GM12878 (cell line): ENCODE results near the gene SUB1. TPM values are rescaled to one million over a fixed set of nuclear protein-coding genes. Genes with fewer than 3 reads are reported as not detected.
A peak's percentile ranks its signal among the peaks of the same experiment; 100 is the strongest.

ENCODE experiments used
- ATAC-seq: fragments of 200-7000 bp; cut with Tn5 transposase; 3 replicates; pipeline ENCODE4 v1.9.1; 2020; ENCODE audit warnings: mild to moderate bottlenecking, moderate library complexity
- BruUV-seq: library from RNA; stranded (reverse); fragments of 400-500 nt; replicated peaks from 2 replicates; lab custom pipeline; 2021; lab: Mats Ljungman, UMichigan
- CTCF ChIA-PET: fragments of 300-600 bp; sonication (Branson Sonifier 250); formaldehyde crosslinking; extraction: SDS; loops from one replicate; lab custom pipeline; 2021; ENCODE audit warnings: inconsistent platforms; lab: Yijun Ruan, JAX
- POLR2A ChIA-PET: fragments of 350-600 bp; formaldehyde crosslinking; extraction: SDS; loops from one replicate; lab custom pipeline; 2021; ENCODE audit warnings: inconsistent platforms; lab: Charles Lee
- RAD21 ChIA-PET: fragments of 300-600 bp; sonication (Branson Sonifier 250); formaldehyde crosslinking; loops from one replicate; lab custom pipeline; 2023; ENCODE audit warnings: antibody characterized with exemption; ENCODE audit not compliant: unreplicated experiment; lab: Charles Lee
- SMC1A ChIA-PET: fragments of 300-600 bp; sonication (Branson Sonifier 250); formaldehyde crosslinking; loops from one replicate; lab custom pipeline; 2023; ENCODE audit not compliant: unreplicated experiment, uncharacterized antibody; lab: Charles Lee
- DNase-seq: peaks from one replicate; pipeline ENCODE4 v3.0.0-alpha.2; 2011; ENCODE audit warnings: low read depth, low spot score
- FAIRE-seq: peaks from 3 replicates; lab custom pipeline; 2011; peaks lifted over from hg19 to GRCh38; lab: Jason Lieb, UNC
- H2AFZ ChIP-seq: 2 replicates; pipeline ENCODE4 v1.6.0; 2011; ENCODE audit warnings: low read depth, low read length, control low read depth; ENCODE audit not compliant: control insufficient read depth
- H3K27ac ChIP-seq: 2 replicates; pipeline ENCODE4 v1.5.1; 2011; ENCODE audit warnings: control low read depth; ENCODE audit not compliant: control insufficient read depth, insufficient read depth
- H3K27me3 ChIP-seq, 2 experiments: replicated peaks in 1 of 2; 2 replicates each; pipeline versions ENCODE4 v1.6.0 to v1.6.1; 2011; ENCODE audit warnings: low read length in 1 of 2; ENCODE audit not compliant: control insufficient read depth in 2 of 2, insufficient read depth in 2 of 2
- H3K36me3 ChIP-seq, 2 experiments: 2 replicates each; pipeline ENCODE4 v1.5.1; 2011; ENCODE audit warnings: low read length in 1 of 2; ENCODE audit not compliant: control insufficient read depth in 2 of 2, insufficient read depth in 2 of 2
- H3K4me1 ChIP-seq: 2 replicates; pipeline ENCODE4 v1.6.1; 2011; ENCODE audit warnings: mild to moderate bottlenecking, low read length, moderate library complexity, mixed read lengths; ENCODE audit not compliant: control insufficient read depth, insufficient read depth
- H3K4me2 ChIP-seq: 2 replicates; pipeline ENCODE4 v1.6.0; 2011; ENCODE audit warnings: control low read depth; ENCODE audit not compliant: control insufficient read depth, insufficient read depth
- H3K4me3 ChIP-seq: fragments of 200-600 bp; sonication (generic); 2 replicates; pipeline ENCODE4 v1.5.1; 2016
- H3K79me2 ChIP-seq: 2 replicates; pipeline ENCODE4 v1.6.0; 2011; ENCODE audit warnings: low read length; ENCODE audit not compliant: control insufficient read depth, insufficient read depth
- H3K9ac ChIP-seq: 2 replicates; pipeline ENCODE4 v1.8.0; 2011; ENCODE audit warnings: low read length, control low read depth, mixed read lengths; ENCODE audit not compliant: control insufficient read depth, insufficient read depth
- H3K9me3 ChIP-seq: replicated peaks from 3 replicates; pipeline ENCODE4 v1.5.1; 2011; ENCODE audit warnings: mild to moderate bottlenecking, low read length; ENCODE audit not compliant: control insufficient read depth, insufficient read depth
- H4K20me1 ChIP-seq: 2 replicates; pipeline ENCODE4 v1.6.0; 2011; ENCODE audit not compliant: control insufficient read depth, insufficient read depth
- ATF7 ChIP-seq: fragments of 450-650 bp; IDR thresholded peaks from 2 replicates; pipeline ENCODE4 v1.6.1; 2016; ENCODE audit warnings: low read depth, mild to moderate bottlenecking
- CEBPB ChIP-seq, 2 experiments: fragments of 150-350 bp in 1 of 2; IDR thresholded peaks; 2 replicates each; pipeline ENCODE4 v1.6.1; 2012 to 2014; ENCODE audit warnings: low read depth in 2 of 2, low read length in 2 of 2, borderline replicate concordance in 1 of 2, inconsistent platforms in 1 of 2
- SIX5 ChIP-seq: IDR thresholded peaks from 2 replicates; pipeline ENCODE4 v1.6.1; 2011; ENCODE audit warnings: mild to moderate bottlenecking, low read depth, low read length, moderate library complexity; ENCODE audit not compliant: severe bottlenecking
- SRF ChIP-seq, 2 experiments: IDR thresholded peaks; 2 replicates each; pipeline ENCODE4 v1.6.1; 2011; ENCODE audit warnings: low read depth in 2 of 2, low read length in 2 of 2, mild to moderate bottlenecking in 1 of 2, moderate library complexity in 1 of 2
- STAT1 ChIP-seq: fragments of 450-650 bp; conservative IDR thresholded peaks from 2 replicates; pipeline ENCODE4 v1.6.1; 2014; ENCODE audit warnings: antibody characterized with exemption, mild to moderate bottlenecking
- STAT3 ChIP-seq: IDR thresholded peaks from 2 replicates; pipeline ENCODE4 v1.6.1; 2011; ENCODE audit warnings: low read depth, low read length, improper control_type of control experiment
- TCF12 ChIP-seq: IDR thresholded peaks from 2 replicates; pipeline ENCODE4 v1.6.1; 2011; ENCODE audit warnings: low read depth, mild to moderate bottlenecking, low read length
- WRNIP1 ChIP-seq: IDR thresholded peaks from 2 replicates; pipeline ENCODE4 v1.6.1; 2011; ENCODE audit warnings: low read depth, low read length, improper control_type of control experiment, borderline replicate concordance
- ZBED1 ChIP-seq: IDR thresholded peaks from 2 replicates; pipeline ENCODE4 v1.6.1; 2016; ENCODE audit warnings: borderline replicate concordance
- ZBTB11 ChIP-seq: fragments of 450-650 bp; formaldehyde crosslinking; IDR thresholded peaks from 2 replicates; pipeline ENCODE4 v1.5.0; 2022; ENCODE audit warnings: mild to moderate bottlenecking, missing genetic modification characterization
- ZNF217 ChIP-seq: fragments of 450-650 bp; IDR thresholded peaks from 2 replicates; pipeline ENCODE4 v1.6.1; 2017; ENCODE audit warnings: antibody characterized with exemption, mild to moderate bottlenecking
- WGBS: methylation state at CpG from one replicate; pipeline ENCODE4 v1.1.6; 2016; ENCODE audit warnings: low lambda C conversion rate; ENCODE audit not compliant: insufficient replicate concordance, insufficient coverage; ENCODE audit errors: missing lambda C conversion rate; 5-methylcytosine and 5-hydroxymethylcytosine counted together
- in situ Hi-C: fragments of 300-500 bp; cut with MboI; formaldehyde crosslinking; loops from 9 replicates; pipeline ENCODE4 v1.14.3; 2018; ENCODE audit warnings: mixed read lengths
- intact Hi-C: fragments of 100-400 bp; cut with micrococcal nuclease; formaldehyde crosslinking; loops from one replicate; pipeline ENCODE4 v1.14.2; 2022; ENCODE audit not compliant: unreplicated experiment
- polyA plus RNA-seq, 11 experiments: library from polyadenylated mRNA; depleted of rRNA in 4 of 11; unstranded in 6 of 11; stranded (reverse) in 5 of 11; fragments of >200 nt; fragmentation: Nextera tagmentation in 4 of 11; fragmentation: Illumina TruSeq in 1 of 11; extraction: Ambion mirVana in 4 of 11; extraction: Trizol in 1 of 11; gene quantifications; 1 replicate in 1 of 11; 2 replicates in 10 of 11; pipeline versions ENCODE4 v1.2.1 to v1.2.3, GENCODE V29; 2011 to 2016; ENCODE audit warnings: inconsistent platforms in 2 of 11, missing spikeins in 2 of 11, low read depth in 1 of 11
- total RNA-seq, 4 experiments: library from RNA; depleted of rRNA in 3 of 4; stranded (reverse); fragments of >200 nt in 3 of 4; fragmentation: Illumina TruSeq in 1 of 4; extraction: Trizol in 1 of 4; gene quantifications; 2 replicates each; pipeline versions ENCODE4 v1.2.1 to v1.2.3, GENCODE V29; 2013 to 2021

Gene SUB1
- total and polyA plus RNA-seq, 10 of the 15 experiments (the other 5 are each of a cell fraction or from before 2014, with no cell fraction given): 468 to 2,785 (median 1,145) TPM

DNA sequence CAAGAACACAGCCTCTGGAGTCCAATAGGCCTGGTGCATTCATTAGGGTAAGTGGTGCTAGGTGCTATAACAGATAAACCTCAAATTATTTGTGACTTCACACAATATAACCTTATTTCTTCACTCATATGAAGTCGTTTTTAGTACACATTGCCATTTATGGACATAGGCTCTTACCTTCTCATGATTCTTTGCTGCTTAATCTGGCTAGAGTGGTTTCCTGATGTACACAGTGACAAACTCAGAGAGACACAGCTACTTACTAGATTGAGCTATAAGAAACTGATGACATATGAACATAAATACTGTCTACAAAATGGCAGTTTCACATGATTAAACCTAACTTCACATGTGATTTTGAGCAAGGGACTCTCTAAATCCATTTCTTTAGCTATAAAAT is 14.2 kb upstream of the SUB1 start:
- WGBS: 21% methylated on average over 1 of the region's 1 CpG
- ChIA-PET POLR2A (interaction anchor here (1.0 to 5.8 kb wide), 6 partner anchors 13 to 39 kb away, joined by 3 to 68 read pairs (median 6); partner anchors contain the start of gene SUB1), RAD21 (interaction anchor here (1.0 to 8.8 kb wide), 9 partner anchors 9 to 82 kb away, joined by 3 to 94 read pairs (median 5); partner anchors contain the start of gene SUB1)
- intact Hi-C loops: no loop called here
- DNase-seq: no peak
- peak overlapping the region; percentile 19; the same call in 1 of the 2 replicates for H2AFZ ChIP-seq
- H3K9me3 ChIP-seq: no peaks in the 10 kb centered on the region; the same call in 2 of the 3 replicates
- in situ Hi-C loops: no loop called here
- H3K79me2 ChIP-seq: peaks cover 9% of the 10 kb centered on the region
- H3K4me3 ChIP-seq: peak overlapping the region; percentile 29; the same call in 1 of the 2 replicates
- no peaks in the 10 kb centered on the region for H3K27me3 ChIP-seq
- ATAC-seq: peak; percentile 29
- H3K9ac ChIP-seq: peak overlapping the region; percentile 45
- FAIRE-seq: peak; percentile 77
- TF ChIP-seq SRF (IDR thresholded peaks at IDR 0.05; ENCODE audit: low read depth in 2 of 2, low read length in 2 of 2) (peak in 1 of 2 experiments; percentile 87; a peak in 2 of 4 replicates), ZNF217 (no peak)
- TF ChIP-seq, all 136 proteins: peak for 1
- H3K4me2 ChIP-seq: peak overlapping the region; percentile 72
- H3K27ac ChIP-seq: peak overlapping the region; percentile 79
- peaks cover 40% of the 10 kb centered on the region for H3K4me1 ChIP-seq
- no TSS peak for BruUV-seq
- SMC1A ChIA-PET: interaction anchor here (0.7 to 18.4 kb wide), 8 partner anchors 10 to 83 kb away, joined by 3 to 505 read pairs (median 8); partner anchors contain the start of gene SUB1
- no peaks in the 10 kb centered on the region for H4K20me1 ChIP-seq
- no peaks in the 10 kb centered on the region; a peak in 1 of 4 replicates for H3K36me3 ChIP-seq
- CTCF ChIA-PET: interaction anchor here (1.0 to 6.4 kb wide), 10 partner anchors 11 to 81 kb away, joined by 3 to 38 read pairs (median 8); partner anchors contain the start of gene SUB1

DNA sequence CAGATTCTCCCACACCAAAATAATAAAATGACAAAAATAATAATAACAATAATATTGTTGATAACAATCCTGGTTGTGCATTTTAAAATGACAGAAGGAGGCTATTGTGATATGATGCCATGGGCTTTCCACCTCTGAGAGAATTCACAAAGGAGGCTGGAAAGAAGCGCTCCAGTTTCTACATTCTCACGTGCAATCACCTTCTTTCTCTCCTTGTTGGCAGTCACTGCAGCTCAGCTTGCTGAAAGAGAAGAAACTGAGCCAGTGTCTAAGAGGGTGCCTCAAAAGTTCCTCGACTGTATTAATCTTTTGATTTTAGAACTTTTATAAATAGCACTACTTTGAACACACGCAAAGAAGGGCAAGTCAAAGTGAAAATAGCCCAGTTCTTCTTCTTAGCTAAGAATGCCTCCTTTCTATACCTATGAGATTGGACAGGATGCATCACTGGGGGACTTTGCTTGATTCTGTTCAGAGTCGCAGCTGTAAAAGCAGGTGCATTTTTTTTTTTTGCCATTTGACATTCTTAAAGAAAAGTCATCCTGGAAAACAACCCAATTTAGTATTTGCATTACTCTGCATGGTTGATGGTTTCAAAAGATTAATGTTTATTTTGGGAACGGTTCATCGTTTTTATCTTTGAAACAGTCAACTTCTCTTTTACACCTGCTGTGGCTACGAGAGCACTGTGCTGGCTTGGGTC is 12.4 kb upstream of the SUB1 start:
- RAD21 ChIA-PET: interaction anchor here (1.1 to 8.8 kb wide), 8 partner anchors 11 to 83 kb away, joined by 5 to 94 read pairs (median 16); partner anchors contain the start of gene SUB1
- Histone ChIP-seq H3K9ac (peak overlapping the region; percentile 67), H3K27ac (peak overlapping the region; percentile 79), H3K36me3 (no peaks in the 10 kb centered on the region), H4K20me1 (no peaks in the 10 kb centered on the region), H3K27me3 (no peaks in the 10 kb centered on the region), H3K79me2 (peaks cover 9% of the 10 kb centered on the region), H3K4me1 (peaks cover 58% of the 10 kb centered on the region), H3K9me3 (no peaks in the 10 kb centered on the region), H3K4me2 (peak overlapping the region; percentile 58), H2AFZ (no peak overlapping the region), H3K4me3 (0 out of 2 replicates have a peak overlapping the region, but pooled peaks have one; percentile 50)
- in situ Hi-C loops (no loop called here), intact Hi-C loops (loop anchor here (1.0 to 2.0 kb wide), 4 partner anchors 10 to 41 kb away; no protein-coding TSS in a partner anchor)
- DNase-seq: peak; percentile 91
- CTCF ChIA-PET: interaction anchor here (0.6 to 6.4 kb wide), 10 partner anchors 11 to 83 kb away, joined by 3 to 38 read pairs (median 12); partner anchors contain the start of gene SUB1
- peak; percentile 82 for ATAC-seq
- SMC1A ChIA-PET: interaction anchor here (0.8 to 18.4 kb wide), 7 partner anchors 8 to 83 kb away, joined by 3 to 505 read pairs (median 12); partner anchors contain the start of gene SUB1
- POLR2A ChIA-PET: interaction anchor here (0.8 to 5.8 kb wide), 8 partner anchors 11 to 42 kb away, joined by 3 to 68 read pairs (median 4); partner anchors contain the start of gene SUB1
- WGBS: under 1% methylated on average over 8 of the region's 8 CpGs
- no TSS peak for BruUV-seq
- peak; percentile 59 for FAIRE-seq
- TF ChIP-seq TCF12 (peak; percentile 94), CEBPB (IDR thresholded peaks at IDR 0.05; ENCODE audit: borderline replicate concordance in 1 of 2, low read depth in 2 of 2, low read length in 2 of 2) (peak in 1 of 2 experiments; percentile 88; a peak in 1 of 4 replicates), ZBED1 (peak; percentile 88), STAT1 (no peak), ATF7 (peak; percentile 56; the same call in 1 of the 2 replicates), WRNIP1 (no peak), SIX5 (no peak), STAT3 (0 out of 2 replicates have a peak, but pooled peaks have one; percentile 81), ZBTB11 (CRISPR knock-in tag) (no peak)
